Urinary bladder (tissue), 4 donors: ENCODE measurements around the gene NLGN1. TPM values are rescaled to one million over a fixed set of nuclear protein-coding genes. Genes with fewer than 3 reads are reported as not detected.

ENCODE experiments used
- DNase-seq: peaks from one replicate; pipeline ENCODE4 v3.0.0-alpha.2; 2015; ENCODE audit errors: extremely low spot score
- H3K27ac ChIP-seq: one replicate; pipeline ENCODE4 v1.5.1; 2013; ENCODE audit warnings: low read depth, mild to moderate bottlenecking, moderate library complexity
- H3K36me3 ChIP-seq: one replicate; pipeline ENCODE4 v1.6.1; 2013; ENCODE audit warnings: mild to moderate bottlenecking, moderate library complexity; ENCODE audit not compliant: insufficient read depth
- H3K4me1 ChIP-seq: one replicate; pipeline ENCODE4 v1.6.1; 2013; ENCODE audit warnings: mild to moderate bottlenecking, moderate library complexity; ENCODE audit not compliant: insufficient read depth
- H3K4me3 ChIP-seq: one replicate; pipeline ENCODE4 v1.5.1; 2013; ENCODE audit warnings: low read depth, low read length
- WGBS: extraction: QIAGEN DNeasy Blood & Tissue Kit; methylation state at CpG from one replicate; pipeline ENCODE4 v1.1.7; 2013; 5-methylcytosine and 5-hydroxymethylcytosine counted together
- polyA plus RNA-seq: library from polyadenylated mRNA; stranded (reverse); fragments of 200-250 nt; gene quantifications from one replicate; pipeline ENCODE4 v1.2.3, GENCODE V29; 2013
- total RNA-seq: library from RNA; depleted of rRNA; stranded (reverse); fragments of >200 nt; gene quantifications from one replicate; pipeline ENCODE4 v1.2.3, GENCODE V29; 2014
- donor health status: healthy with polysubstance abuse.
- donor health status: healthy.

Gene NLGN1
- total and polyA plus RNA-seq, 2 donors, result 8.4 to 51.8 TPM

DNA sequence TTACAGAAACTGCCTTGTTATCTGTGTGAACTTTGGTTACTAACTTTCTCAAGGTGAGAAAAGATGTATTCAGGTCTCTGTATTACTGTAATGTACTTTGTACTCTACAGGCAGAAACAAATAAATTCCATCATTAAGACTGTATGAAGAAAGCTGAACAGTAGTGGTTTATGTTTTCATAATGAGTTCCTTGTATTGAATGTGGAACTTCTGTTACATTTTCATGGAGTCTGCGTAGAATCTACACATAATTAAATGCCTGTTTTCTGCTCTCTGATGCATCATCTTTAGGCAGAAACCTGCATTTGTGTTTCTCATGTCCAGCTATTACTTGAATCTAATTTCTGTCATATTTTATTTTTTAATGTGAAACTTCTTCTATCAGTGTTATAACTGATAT is 302.8 kb downstream of the NLGN1 start:
- no peaks in the 10 kb centered on the region for H3K4me1 ChIP-seq
- H3K27ac ChIP-seq, result no peak overlapping the region
- WGBS, result 95% methylated on average over 1 of the region's 1 CpG
- DNase-seq, result no peak
- H3K36me3 ChIP-seq, result no peaks in the 10 kb centered on the region
- H3K4me3 ChIP-seq, result no peak overlapping the region

DNA sequence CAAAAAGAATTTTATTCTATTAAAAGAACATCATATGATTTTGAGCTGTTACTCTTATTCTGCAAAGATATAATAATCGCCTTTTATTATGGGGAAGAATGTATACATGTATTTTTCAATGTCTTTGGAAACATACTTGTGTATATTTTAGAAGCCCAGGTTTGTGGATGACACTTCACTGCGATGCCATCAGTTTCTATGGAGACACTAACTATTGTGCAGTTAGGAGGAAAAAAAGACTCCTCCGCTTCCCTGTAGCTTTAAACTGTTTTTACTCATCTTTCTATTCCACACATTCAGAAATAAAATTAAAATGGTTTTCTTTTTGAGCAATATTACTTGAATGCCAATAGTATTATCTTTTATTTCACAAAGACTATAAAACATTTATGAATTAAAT is 305.0 kb downstream of the NLGN1 start:
- Histone ChIP-seq H3K4me1 (no peaks in the 10 kb centered on the region), H3K27ac (no peak overlapping the region), H3K4me3 (no peak overlapping the region), H3K36me3 (no peaks in the 10 kb centered on the region)
- DNase-seq, result no peak
- WGBS, result 91% methylated on average over 3 of the region's 3 CpGs

DNA sequence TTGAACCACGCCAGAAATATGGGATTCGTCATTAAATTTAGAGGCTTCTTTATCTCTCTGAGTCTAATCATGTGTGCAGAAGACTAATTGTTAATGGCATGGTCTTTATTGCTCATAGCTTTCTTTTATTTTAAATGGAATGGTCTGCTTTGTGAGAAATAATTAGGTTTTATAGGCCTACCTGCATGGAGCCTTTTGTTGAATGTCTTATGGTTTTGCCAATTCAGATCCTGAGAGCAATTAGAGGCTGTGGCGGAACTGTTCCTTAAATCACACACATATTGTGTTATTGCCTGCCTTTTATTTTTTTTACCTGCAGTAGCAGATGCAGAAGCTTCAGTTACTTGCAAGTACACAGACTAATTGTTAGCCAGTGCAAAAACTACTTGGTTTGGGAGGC is 306.2 kb downstream of the NLGN1 start:
- Histone ChIP-seq H3K4me3 (no peak overlapping the region), H3K27ac (no peak overlapping the region), H3K36me3 (no peaks in the 10 kb centered on the region), H3K4me1 (no peaks in the 10 kb centered on the region)
- no peak for DNase-seq
- WGBS, result 90% methylated on average over 3 of the region's 3 CpGs

DNA sequence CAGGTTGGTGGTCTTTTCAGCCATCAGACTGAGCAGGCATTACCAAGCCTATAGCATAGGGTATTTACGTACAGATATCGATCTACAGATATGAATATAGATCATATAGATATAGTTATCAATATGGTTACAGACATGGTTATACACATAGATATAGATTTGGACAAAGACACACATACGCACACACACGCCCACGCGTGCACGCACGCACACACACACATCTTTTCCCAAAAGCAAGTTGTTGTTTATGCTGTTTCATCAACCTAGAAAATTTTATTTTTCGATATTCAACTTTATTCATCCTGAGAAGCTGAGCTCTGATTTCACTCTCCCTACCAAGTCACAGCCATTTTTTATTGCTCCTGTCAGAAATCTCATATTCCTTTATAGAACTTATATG is 309.1 kb downstream of the NLGN1 start:
- H3K4me3 ChIP-seq, result no peak overlapping the region
- H3K4me1 ChIP-seq, result no peaks in the 10 kb centered on the region
- no peak for DNase-seq
- no peak overlapping the region for H3K27ac ChIP-seq
- 98% methylated on average over 9 of the region's 9 CpGs for WGBS
- H3K36me3 ChIP-seq, result no peaks in the 10 kb centered on the region

DNA sequence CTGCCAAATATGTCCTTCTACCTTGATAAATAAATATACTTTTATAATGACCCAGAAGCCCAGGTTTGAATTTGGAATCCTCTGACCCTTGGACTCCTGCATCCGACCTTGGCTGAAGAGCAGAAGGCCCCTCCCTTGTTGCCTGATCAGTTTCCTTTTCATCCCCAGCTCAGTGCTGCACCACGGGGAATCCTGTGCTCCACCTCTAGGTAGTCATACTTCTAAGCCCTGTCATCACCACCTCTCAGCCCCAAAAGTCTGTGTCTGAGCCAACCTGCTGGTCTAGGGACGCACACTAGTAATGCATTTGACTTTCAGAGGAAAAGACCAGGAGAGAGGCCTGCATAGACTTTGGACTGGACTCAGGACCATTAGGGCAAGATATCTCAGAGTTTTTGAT is 310.6 kb downstream of the NLGN1 start:
- 81% methylated on average over 3 of the region's 3 CpGs for WGBS
- no peak for DNase-seq
- no peak overlapping the region for H3K4me3 ChIP-seq
- no peaks in the 10 kb centered on the region for H3K36me3 ChIP-seq
- no peak overlapping the region for H3K27ac ChIP-seq
- H3K4me1 ChIP-seq, result no peaks in the 10 kb centered on the region

DNA sequence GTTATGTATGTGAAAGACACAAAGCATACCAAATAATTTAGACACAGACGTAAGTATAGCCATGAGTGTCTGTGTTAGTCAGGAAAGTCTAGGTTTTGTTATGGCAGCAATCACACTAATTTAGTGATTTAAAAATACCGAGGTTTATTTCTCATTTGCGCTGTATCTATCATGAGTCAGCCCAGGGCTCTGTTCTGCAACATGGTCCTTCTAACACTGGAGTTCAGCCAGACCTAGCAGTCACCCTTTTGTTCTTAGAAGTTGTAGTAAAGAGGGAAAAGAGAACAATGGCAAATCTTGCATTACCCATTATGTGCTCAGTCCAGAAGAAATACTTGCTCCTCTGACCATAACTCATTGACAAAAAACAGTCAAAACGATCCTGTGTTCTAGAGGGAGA is 311.5 kb downstream of the NLGN1 start:
- 85% methylated on average over 4 of the region's 4 CpGs for WGBS
- no peak overlapping the region for H3K27ac ChIP-seq

DNA sequence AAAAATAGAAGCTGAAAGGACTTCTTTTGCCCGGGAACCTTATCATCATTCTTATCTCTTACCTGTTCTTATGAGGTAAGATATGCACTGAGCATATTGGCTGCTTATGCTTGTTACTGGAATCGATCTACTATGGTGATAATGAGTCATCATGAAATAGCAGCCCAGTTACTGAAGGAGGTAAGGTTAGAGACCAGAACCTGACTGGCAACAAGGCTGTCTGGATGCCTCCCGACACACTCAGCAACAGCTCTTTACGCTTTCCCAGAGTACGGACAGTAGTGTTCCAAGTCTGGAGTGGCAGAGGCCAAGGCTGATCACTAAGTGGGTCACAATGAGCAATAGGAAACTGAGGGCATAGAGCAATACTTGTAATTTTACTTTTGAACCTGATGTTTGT is 314.1 kb downstream of the NLGN1 start:
- Histone ChIP-seq H3K4me1 (no peaks in the 10 kb centered on the region), H3K36me3 (no peaks in the 10 kb centered on the region), H3K4me3 (no peak overlapping the region), H3K27ac (no peak overlapping the region)
- no peak for DNase-seq
- 63% methylated on average over 5 of the region's 5 CpGs for WGBS

More for the DNA sequence above, 311.5 kb downstream of the NLGN1 start:
- H3K4me1 ChIP-seq, result no peaks in the 10 kb centered on the region
- no peaks in the 10 kb centered on the region for H3K36me3 ChIP-seq
- H3K4me3 ChIP-seq, result no peak overlapping the region
- no peak for DNase-seq

DNA sequence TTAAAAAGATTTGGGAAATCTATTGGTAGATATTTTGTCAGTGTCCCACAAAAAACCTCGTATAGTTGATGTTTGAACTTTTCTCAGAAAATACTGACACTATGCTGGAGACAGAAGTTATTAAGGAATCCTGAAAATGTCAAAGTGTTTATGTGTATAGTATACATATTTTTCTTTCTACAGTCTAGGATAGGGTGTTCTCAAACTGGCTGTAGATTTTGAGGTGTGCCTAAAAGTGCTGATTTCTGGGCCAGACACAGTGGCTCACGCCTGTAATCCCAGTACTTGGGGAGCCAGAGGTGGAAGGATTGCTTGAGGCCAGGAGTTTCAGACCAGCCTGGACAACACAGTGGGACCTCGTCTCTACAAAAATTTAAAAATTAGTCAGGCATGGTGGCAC is 322.0 kb downstream of the NLGN1 start:
- no peak for DNase-seq
- no peak overlapping the region for H3K4me3 ChIP-seq
- 88% methylated on average over 3 of the region's 3 CpGs for WGBS
- no peaks in the 10 kb centered on the region for H3K36me3 ChIP-seq
- H3K27ac ChIP-seq, result no peak overlapping the region
- no peaks in the 10 kb centered on the region for H3K4me1 ChIP-seq

DNA sequence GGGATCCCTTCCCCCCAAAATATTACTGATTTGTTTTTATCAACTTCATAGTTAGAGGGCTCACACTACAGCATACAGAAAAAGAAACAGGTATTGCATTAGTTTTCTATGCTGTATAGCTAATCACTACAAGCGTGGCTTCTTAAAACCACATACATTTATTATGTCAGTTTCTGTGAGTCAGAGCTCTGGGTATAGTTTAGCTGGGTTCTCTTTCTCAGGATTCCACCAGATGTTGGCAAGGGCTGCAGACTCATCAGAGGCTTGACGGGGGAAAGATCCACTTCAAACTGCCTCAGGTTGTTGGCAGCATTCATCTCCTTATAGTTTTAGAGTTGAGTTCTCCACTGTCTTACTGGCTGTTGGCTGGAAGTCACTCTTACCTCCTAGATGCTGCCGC is 328.0 kb downstream of the NLGN1 start:
- no peaks in the 10 kb centered on the region for H3K36me3 ChIP-seq
- WGBS, result 97% methylated on average over 3 of the region's 3 CpGs
- H3K4me1 ChIP-seq, result no peaks in the 10 kb centered on the region
- no peak for DNase-seq
- no peak overlapping the region for H3K27ac ChIP-seq
- H3K4me3 ChIP-seq, result no peak overlapping the region

DNA sequence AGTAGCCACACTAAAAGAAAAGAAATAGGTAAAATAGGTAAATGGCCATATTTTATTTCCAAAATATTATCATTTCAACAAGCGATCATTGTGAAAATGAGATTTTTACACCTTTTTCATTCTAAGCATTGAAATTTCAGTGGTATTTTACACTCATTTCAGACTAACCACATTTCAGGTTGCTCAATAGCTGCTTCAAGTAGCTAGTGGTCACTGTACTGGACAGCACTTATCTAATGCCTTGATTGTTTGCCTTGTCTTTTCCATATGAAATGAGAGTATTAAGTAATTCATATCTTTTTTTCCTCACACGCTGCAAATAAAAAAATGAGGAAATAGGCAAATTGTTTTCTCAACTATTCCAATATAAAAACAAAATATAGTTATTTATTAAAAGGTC is 332.8 kb downstream of the NLGN1 start:
- Histone ChIP-seq H3K36me3 (no peaks in the 10 kb centered on the region), H3K27ac (no peak overlapping the region), H3K4me3 (no peak overlapping the region), H3K4me1 (no peaks in the 10 kb centered on the region)
- no peak for DNase-seq
- 95% methylated on average over 2 of the region's 2 CpGs for WGBS

DNA sequence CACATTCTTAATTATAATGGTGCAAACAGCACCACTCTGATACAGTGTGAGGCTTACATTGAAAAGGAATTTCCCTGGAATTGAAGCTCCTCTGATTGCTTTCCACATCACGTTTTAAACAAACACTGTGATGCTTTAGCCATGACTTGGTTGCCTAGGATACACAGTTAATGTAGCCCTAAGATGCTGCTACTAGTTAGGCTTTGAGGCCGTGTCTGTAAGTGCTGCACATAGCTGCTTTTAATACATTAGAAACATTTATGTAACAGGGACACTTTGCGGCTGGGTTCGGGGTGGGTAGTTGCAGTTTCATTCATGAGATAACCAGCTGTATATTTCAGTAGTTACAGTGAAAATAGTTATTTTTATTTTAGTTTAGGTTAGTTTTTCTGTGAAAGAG is 334.7 kb downstream of the NLGN1 start:
- no peak overlapping the region for H3K4me3 ChIP-seq
- no peaks in the 10 kb centered on the region for H3K36me3 ChIP-seq
- whole genome bisulfite sequencing, result 63% methylated on average over 4 of the region's 4 CpGs
- no peak overlapping the region for H3K27ac ChIP-seq
- no peaks in the 10 kb centered on the region for H3K4me1 ChIP-seq
- no peak for DNase-seq

DNA sequence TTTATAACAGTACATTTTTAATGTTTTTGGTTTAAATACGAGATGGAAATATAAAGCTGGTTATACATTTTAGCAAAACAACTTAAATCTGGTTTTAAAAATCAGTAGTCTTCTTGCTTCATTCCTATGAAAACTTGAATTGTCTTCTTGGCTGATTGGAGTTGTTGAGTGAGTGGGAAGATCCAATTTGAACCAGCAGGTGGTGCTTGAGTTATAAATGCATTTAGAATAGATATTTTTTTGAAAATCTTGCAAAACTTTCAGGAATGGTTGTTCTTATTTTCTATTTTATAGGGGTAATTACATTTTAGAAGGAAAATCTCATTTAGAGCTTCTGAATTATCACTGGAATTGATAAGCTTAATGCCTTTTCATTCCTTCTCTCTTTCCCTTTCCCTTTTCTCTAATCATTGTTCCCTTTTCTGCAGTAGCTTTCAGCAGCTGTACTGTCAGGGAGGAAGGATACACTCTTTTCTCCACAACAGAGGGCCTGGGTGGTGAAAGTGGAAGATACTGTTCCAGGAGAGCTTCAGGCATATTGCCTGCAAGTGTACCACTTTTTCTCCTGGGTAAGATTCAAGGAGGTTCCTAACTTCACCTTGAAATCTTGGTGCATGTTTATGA is 335.6 kb downstream of the NLGN1 start:
- no peaks in the 10 kb centered on the region for H3K36me3 ChIP-seq
- 73% methylated on average over 1 of the region's 1 CpG for WGBS
- no peak for DNase-seq
- no peak overlapping the region for H3K4me3 ChIP-seq
- no peaks in the 10 kb centered on the region for H3K4me1 ChIP-seq
- H3K27ac ChIP-seq, result no peak overlapping the region

DNA sequence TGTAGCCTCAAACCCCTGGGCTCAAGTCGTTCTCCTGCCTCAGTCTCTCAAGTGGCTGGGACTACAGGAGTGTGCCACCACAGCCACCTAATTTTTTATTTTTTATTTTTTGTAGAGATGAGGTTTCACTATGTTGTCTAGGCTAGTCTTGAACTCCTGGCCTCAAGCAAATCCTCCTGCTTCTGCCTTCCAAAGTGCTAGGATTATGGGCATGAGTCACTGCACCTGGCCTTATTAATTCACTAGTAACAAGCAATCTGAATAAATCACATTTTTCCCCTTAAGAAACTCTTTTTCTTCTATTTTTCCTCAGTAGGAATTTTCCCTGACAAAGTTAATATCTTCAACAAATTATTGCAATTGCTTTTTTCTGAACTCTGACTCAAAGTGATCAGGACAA is 336.9 kb downstream of the NLGN1 start:
- Histone ChIP-seq H3K4me3 (no peak overlapping the region), H3K27ac (no peak overlapping the region), H3K36me3 (no peaks in the 10 kb centered on the region), H3K4me1 (no peaks in the 10 kb centered on the region)
- 93% methylated on average over 1 of the region's 1 CpG for WGBS
- no peak for DNase-seq

DNA sequence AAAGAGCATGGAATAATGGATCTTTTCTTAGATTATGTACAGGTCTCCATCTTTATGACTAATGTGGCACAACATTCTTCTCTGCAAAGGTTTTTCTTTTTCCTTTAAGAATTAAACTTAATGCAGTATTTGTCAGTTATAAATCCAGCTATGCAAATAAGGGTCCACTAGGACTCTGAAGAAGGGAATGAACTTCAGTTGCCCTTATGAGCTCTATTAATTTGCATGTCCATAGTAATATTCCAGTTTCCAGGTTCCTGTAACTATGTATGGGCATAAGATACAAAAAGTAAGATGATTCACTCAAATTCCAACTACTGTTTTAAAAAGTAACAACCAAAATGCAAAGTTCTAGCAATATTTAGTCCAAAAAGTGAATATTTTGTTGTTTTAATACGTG is 337.4 kb downstream of the NLGN1 start:
- H3K27ac ChIP-seq, result no peak overlapping the region
- H3K36me3 ChIP-seq, result no peaks in the 10 kb centered on the region
- H3K4me1 ChIP-seq, result no peaks in the 10 kb centered on the region
- 52% methylated on average over 1 of the region's 1 CpG for WGBS
- no peak for DNase-seq
- no peak overlapping the region for H3K4me3 ChIP-seq

DNA sequence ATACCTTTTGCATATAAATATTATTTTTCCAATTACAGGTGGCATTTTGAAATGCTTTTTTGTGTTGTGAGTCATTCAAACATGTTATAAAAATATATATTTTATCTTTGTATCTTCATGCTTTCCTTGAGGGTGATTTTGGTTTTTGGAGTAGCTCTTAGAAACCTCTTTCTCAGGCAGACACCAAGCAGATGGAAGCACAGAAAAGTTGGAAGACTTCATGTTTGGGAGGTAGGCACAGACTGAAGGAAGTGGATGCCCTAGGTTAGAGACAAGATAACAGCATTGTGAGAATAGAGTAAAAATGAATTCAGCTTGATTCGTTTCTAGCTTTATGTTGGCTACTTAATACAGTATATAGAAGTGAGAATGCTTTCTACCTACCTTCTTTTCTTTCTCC is 338.3 kb downstream of the NLGN1 start:
- DNase-seq, result no peak
- Histone ChIP-seq H3K4me1 (no peaks in the 10 kb centered on the region), H3K36me3 (no peaks in the 10 kb centered on the region), H3K27ac (no peak overlapping the region), H3K4me3 (no peak overlapping the region)
- 86% methylated on average over 1 of the region's 1 CpG for WGBS
